Uterine smooth muscle cell (primary cell): ENCODE results near the gene SMIM41. TPM values are rescaled to one million over a fixed set of nuclear protein-coding genes. Genes with fewer than 3 reads are reported as not detected.

Experiments
- total RNA-seq: library from RNA; depleted of rRNA; stranded (reverse); fragments of >200 nt; gene quantifications from 2 replicates; pipeline ENCODE4 v1.2.3, GENCODE V29; 2014

Gene SMIM41
- 0.11 and 0.37 TPM in 2 replicates for total RNA-seq

GRCh38 chr12:52079576-52080402 is at the start of gene SMIM41:
Gene SMIM41 (plus strand): TSS chr12:52079704. CDS start chr12:52079780, 76 bp downstream.

DNA sequence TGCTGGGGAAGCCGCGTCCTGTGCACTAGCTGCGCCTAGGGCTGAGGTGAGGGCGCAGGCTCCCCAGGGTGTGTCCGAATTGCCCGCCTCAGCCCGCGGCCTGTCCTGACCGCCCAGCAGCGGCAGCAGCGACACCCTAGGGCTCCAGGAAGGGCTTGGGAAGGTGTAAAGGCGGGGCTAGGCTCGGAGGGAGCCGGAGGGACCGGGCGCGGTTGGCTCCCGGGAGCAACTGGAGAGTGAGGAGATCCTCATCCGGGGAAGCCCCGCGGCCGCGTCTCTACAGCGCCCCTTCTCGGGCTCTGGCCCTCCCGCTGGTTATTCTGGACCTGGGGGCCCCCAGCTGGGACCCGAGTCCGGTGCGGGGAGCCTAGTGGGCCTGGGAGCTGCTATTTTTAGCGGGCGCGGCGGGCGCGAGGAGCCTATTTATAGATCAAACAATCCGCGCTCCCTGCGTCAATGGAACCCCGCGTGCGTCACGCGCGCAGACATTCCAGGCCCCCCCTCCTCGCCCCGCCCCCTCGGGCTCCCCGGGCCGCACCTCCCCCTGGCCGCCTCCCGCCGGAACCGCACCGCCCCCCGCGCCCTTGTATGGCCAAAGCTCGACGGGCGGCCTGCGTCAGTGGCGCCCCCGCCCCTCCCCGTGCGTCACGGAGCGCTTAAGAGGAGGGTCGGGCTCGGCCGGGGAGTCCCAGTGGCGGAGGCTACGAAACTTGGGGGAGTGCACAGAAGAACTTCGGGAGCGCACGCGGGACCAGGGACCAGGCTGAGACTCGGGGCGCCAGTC is 28.6 kb upstream of the SMIM41 start, which contains the start of gene NR4A1:
Gene NR4A1, plus strand, starts transcription at position 685 of the 784 bp plus-strand sequence. CDS start 2,887 bp downstream, outside the sequence.

GRCh38 chr12:52069327-52070184 is 9.9 kb upstream of the SMIM41 start, which contains the start of gene ATG101:
Gene ATG101 (plus strand): TSS chr12:52069978. CDS start chr12:52073651, 3,673 bp downstream.

Other genes with a start within 250 kb of the SMIM41 start
- gene FIGNL2, start 231.0 kb upstream of the SMIM41 start, total RNA-seq: 0.11 and 0.25 TPM in 2 replicates
- 0.11 and 0.12 TPM in 2 replicates for gene ANKRD33, start 191.6 kb upstream of the SMIM41 start, total RNA-seq
- 9.8 and 12.5 TPM in 2 replicates for gene ACVRL1, start 172.2 kb upstream of the SMIM41 start, total RNA-seq
- 10.5 and 15.2 TPM in 2 replicates for gene ACVR1B, start 128.0 kb upstream of the SMIM41 start, total RNA-seq
- 11.2 and 13.0 TPM in 2 replicates for gene TAMALIN, start 72.8 kb upstream of the SMIM41 start, total RNA-seq
- gene NR4A1, start 28.3 kb upstream of the SMIM41 start, total RNA-seq: 3.9 and 5.8 TPM in 2 replicates
- gene ATG101, start 9.7 kb upstream of the SMIM41 start, total RNA-seq: 101 and 102 TPM in 2 replicates
- gene KRT80, start 112.3 kb downstream of the SMIM41 start, total RNA-seq: 0.11 and 0.25 TPM in 2 replicates
- 0.66 and 2.2 TPM in 2 replicates for gene KRT7, start 153.5 kb downstream of the SMIM41 start, total RNA-seq
- under 0.01 TPM in 1 of 2 replicates, not detected in the other for gene KRT86, start 194.9 kb downstream of the SMIM41 start, total RNA-seq
- gene KRT81, start 211.8 kb downstream of the SMIM41 start, total RNA-seq: under 0.01 TPM in 1 of 2 replicates, not detected in the other
- gene KRT83, start 241.7 kb downstream of the SMIM41 start, total RNA-seq: not detected in 2 replicates